Measurements from ENCODE around the gene CECR2.
"Not testable (repeated sequence)": the region's sequence is repeated elsewhere in the genome, so short reads cannot be mapped to it uniquely, and the experiment has no call there.

CECR2 gene

GRCh38 chr22:17402293-17402692, 33.0 kb downstream of the CECR2 start:
- DNase-seq (ENCODE audit: low spot score): no peak

GRCh38 chr22:17403906-17404305, 34.6 kb downstream of the CECR2 start:
- DNase-seq (ENCODE audit: low spot score): no peak

DNA sequence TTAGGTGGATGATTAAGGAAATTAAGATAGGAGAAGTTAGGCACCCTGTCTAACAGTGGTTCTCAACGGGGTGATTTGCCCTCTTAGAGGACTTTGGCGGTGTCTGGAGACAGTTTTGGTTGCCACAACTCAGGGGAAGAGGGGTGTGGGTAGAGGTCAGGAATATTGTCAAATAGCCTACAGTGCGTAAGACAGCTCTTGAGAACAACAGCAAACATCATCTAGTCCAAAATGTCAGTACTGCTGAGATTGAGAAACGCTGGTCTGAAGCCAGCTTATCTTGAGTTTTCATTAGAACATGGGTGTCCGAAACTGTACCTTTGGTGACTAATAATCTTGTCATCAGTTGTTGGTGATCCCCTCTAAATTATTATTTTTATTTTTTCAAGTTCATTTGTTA, 38.4 kb downstream of the CECR2 start:
- DNase-seq (ENCODE audit: low spot score): no peak

- no peak for DNase-seq (ENCODE audit: low spot score)
Measured at GRCh38 chr22:17410576-17410975, 41.3 kb downstream of the CECR2 start.

- DNase-seq (ENCODE audit: low spot score): no peak
Measured at GRCh38 chr22:17411213-17411612, 42.0 kb downstream of the CECR2 start.

- DNase-seq (ENCODE audit: low spot score): no peak
Measured at GRCh38 chr22:17412232-17412631, 43.0 kb downstream of the CECR2 start.

DNA sequence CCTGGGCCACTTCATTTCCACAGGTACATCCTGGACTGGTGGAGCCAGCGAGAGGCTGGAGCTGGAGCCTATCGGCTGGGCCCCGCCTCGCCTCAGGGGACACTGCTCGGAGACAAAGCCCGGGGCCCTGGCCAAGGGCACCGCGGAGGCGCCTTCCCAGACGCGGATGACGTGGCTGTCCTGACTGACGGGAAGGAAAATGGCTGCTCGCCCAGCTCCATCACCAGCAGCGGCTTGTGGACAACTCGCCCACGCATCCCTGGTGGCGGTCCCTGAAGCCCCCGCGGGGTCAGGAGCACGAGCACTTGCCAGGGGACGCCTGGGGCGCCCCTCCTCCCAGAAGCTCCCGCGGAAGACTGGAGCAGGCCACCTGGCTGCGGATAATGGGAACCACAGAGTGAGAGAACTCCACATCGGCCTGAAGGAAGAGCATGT, 49.6 kb downstream of the CECR2 start:
- no peak for DNase-seq (ENCODE audit: low spot score)

DNA sequence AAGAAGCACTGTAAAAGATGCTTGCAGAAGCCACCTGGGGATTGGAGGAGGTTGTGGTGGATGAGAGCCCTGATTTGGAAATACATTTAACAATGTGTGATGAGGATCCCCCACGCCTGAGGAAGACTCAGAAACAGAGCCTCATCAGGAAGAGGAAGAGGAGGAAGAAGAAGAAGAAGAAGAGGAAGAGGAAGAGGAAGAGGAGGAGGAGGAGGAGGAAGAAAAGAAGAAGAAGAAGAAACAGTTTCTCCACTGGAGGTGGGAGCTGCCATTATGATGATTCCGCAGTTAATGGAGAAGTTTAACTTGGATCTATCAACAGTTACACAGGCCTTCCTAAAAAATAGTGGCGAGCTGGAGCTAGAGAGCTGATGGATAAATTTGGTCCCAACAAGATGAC, 50.1 kb downstream of the CECR2 start:
- DNase-seq (ENCODE audit: low spot score): no peak

- no peak for DNase-seq (ENCODE audit: low spot score)
Measured at GRCh38 chr22:17422736-17423343, 53.6 kb downstream of the CECR2 start.

- no peak for DNase-seq (ENCODE audit: low spot score)
Measured at GRCh38 chr22:17423616-17424015, 54.4 kb downstream of the CECR2 start.

GRCh38 chr22:17427528-17427927, 58.3 kb downstream of the CECR2 start:
- not testable (repeated sequence) for DNase-seq (ENCODE audit: low spot score)

- no peak for DNase-seq (ENCODE audit: low spot score)
Measured at GRCh38 chr22:17429516-17429915, 60.3 kb downstream of the CECR2 start.

DNA sequence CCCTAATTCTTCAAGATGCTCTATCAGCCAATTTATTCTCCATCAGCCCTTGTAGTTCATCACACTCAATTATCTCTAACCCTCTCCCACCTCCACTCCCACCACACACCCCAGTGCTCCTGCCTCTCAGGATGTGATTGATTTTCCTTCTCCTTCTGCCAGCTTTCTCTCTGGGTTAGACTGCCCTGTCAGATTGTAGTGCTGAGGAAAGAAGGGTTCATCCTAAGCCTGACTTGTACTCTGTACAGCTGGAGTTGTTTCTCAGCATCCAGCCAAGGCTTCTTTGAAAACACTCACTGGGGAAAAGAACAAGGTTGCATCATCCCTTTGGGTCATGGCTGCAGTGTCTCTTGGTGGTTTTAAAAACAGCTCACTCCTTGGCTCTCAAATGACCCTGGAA, 61.2 kb downstream of the CECR2 start:
- no peak for DNase-seq (ENCODE audit: low spot score)

- peak; percentile 23 for DNase-seq (ENCODE audit: low spot score)
Measured at GRCh38 chr22:17431179-17431578, 61.9 kb downstream of the CECR2 start.

GRCh38 chr22:17434856-17435255, 65.6 kb downstream of the CECR2 start:
- no peak for DNase-seq (ENCODE audit: low spot score)

DNA sequence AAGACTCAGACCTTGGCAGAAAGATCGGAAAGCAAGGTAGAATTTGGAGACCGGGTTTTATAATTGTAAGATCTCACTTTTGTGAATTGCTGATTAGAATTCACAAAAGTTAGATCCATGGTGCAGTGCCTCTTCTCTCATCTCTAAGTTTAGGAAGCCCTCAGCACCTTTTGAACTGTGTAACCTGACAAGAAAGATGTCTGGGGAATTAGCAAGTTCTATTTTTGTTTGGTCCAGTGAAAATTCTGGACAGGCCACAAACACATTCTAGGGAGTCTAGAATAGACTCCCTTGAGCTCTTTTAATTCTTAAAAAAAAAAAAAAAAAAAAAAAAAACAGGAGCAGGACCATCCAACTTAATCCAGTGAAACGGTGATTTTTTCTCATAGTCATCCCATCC, 66.1 kb downstream of the CECR2 start:
- no peak for DNase-seq (ENCODE audit: low spot score)

DNA sequence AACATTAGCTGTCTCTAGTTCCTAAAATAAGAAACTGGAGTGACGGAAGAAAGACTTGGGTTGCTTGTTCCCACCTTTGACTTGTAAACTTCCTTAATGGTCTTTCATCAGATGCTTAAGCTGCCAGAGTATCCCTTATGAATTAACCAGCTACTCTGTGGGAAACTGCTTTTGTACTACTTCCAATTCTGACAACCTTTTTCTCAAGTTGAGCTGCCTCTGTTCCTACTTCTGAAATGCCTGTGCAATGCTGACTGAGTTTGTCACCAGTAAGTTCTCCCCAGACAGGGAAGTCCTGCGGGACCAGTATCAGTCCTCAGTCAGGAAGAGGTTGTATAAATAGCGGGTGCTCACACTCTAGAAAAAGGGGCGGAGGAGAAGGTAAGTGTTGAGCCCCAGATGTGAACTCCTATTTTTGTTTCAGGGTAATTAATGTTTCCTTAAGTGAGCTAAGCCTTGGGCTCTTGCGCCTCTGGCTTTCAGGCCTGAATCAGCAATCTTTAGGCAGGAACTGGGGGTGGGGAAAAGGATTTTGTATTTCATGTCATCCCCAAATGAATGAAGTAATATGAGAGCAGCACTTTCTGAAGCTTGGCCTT, 67.2 kb downstream of the CECR2 start:
- no peak for DNase-seq (ENCODE audit: low spot score)

GRCh38 chr22:17436981-17437412, 67.7 kb downstream of the CECR2 start:
- DNase-seq (ENCODE audit: low spot score): no peak

DNA sequence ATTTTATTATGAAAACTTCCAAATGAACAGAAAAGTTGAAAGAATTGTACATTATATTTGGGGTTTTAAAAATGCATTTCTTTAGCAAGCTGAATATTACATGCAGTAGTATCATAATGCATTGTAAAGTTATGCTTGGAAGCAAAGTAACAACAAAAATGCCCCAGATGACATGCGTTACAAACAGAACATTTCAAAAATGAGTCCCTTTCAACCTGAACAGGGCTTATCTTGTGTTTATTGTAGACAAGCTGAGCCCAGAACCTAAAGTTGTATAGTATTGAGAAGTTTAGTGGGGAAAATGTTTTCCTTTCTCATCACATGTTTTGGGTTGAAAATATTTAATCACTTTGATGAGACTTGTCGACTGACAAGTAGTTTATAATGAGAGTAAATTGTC, 68.8 kb downstream of the CECR2 start:
- no peak for DNase-seq (ENCODE audit: low spot score)

DNA sequence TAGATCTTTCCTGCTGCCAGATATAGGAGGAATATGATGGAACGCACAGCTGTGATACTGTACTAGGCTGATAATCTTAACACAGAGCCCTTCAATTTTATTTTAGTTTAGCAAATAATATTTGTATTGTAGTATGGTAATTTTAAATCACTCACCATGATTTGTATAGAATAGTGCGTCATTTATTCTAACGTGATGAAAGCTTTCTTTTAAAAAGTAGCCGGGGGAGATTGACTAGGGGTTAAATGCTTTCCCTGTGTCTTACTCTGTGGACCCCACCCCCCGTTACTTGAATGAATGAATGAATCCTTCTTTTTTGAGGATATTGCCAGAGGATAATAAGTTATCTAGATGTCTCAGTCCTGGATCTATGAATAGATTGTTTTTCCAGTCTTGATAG, 72.1 kb downstream of the CECR2 start:
- DNase-seq (ENCODE audit: low spot score): no peak

- DNase-seq (ENCODE audit: low spot score): no peak
Measured at GRCh38 chr22:17443405-17444203, 74.3 kb downstream of the CECR2 start.

GRCh38 chr22:17444204-17444504, 74.9 kb downstream of the CECR2 start:
- no peak for DNase-seq (ENCODE audit: low spot score)

- no peak for DNase-seq (ENCODE audit: low spot score)
Measured at GRCh38 chr22:17446698-17447097, 77.4 kb downstream of the CECR2 start.

- DNase-seq (ENCODE audit: low spot score): no peak
Measured at GRCh38 chr22:17451316-17451715, 82.1 kb downstream of the CECR2 start.

All from kidney capillary endothelial cell (primary cell).